ENCODE results near the gene PARD3.

DNA sequence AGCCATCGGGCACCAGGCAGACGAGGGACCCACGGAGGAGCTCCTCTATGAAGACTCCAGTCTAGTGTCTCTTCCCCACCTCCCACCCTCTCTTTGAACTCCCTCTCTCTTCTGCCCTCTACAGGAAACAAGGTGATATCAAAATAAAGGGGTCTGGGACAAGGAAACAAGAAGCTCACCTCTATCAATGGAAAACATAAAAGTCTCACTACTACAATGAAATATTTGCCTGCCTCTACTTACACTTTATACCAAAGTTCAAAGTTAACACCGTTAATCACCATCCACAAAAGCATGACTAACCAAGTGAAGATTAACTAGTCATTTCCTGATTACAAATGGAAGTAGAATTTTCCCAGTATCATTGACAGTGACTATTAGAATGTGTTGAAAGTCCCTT, 82.2 kb downstream of the PARD3 start:
- TF ChIP-seq CTCF (IDR thresholded peaks at IDR 0.05; ENCODE audit: poor library complexity), result peak; percentile 11
- TF ChIP-seq EZH2 (IDR thresholded peaks at IDR 0.05; ENCODE audit: borderline replicate concordance), result no peak
